CD4-positive, CD25-positive, alpha-beta regulatory T cell (primary cell): ENCODE measurements around the gene CST6. TPM values are rescaled to one million over a fixed set of nuclear protein-coding genes. Genes with fewer than 3 reads are reported as not detected.
"Not testable (repeated sequence)": the region's sequence is repeated elsewhere in the genome, so short reads cannot be mapped to it uniquely, and the experiment has no call there.

Experiments
- ATAC-seq, 2 donors: fragments of 150-1000 bp; cut with Tn5 transposase; one replicate each; pipeline ENCODE4 v1.10.0; 2021; ENCODE audit warnings: low read depth in 2 of 2, moderate number of reproducible peaks in 2 of 2, moderate library complexity in 1 of 2
- DNase-seq, 3 donors: peaks; one replicate each; pipeline versions ENCODE4 v3.0.0 to v3.0.0-alpha.2; 2012 to 2022; ENCODE audit warnings: mixed read lengths in 1 of 3
- H3K27ac ChIP-seq: one replicate; pipeline ENCODE4 v1.7.0; 2013; ENCODE audit warnings: mild to moderate bottlenecking, low read length; ENCODE audit not compliant: insufficient read depth, poor library complexity, severe bottlenecking
- H3K27me3 ChIP-seq: one replicate; pipeline ENCODE4 v1.7.0; 2013; ENCODE audit warnings: low read length; ENCODE audit not compliant: control insufficient read depth, insufficient read depth
- H3K36me3 ChIP-seq: one replicate; pipeline ENCODE4 v1.7.0; 2013; ENCODE audit warnings: mild to moderate bottlenecking, low read length, moderate library complexity; ENCODE audit not compliant: control insufficient read depth, insufficient read depth
- H3K4me1 ChIP-seq: 2 replicates; pipeline ENCODE4 v1.7.0; 2013; ENCODE audit warnings: mild to moderate bottlenecking, low read length; ENCODE audit not compliant: insufficient read depth, control insufficient read depth, poor library complexity, severe bottlenecking
- H3K4me3 ChIP-seq: one replicate; pipeline ENCODE4 v1.7.0; 2013; ENCODE audit warnings: low read depth, mild to moderate bottlenecking, low read length, moderate library complexity
- H3K9me3 ChIP-seq, 2 experiments: 1 replicate in 1 of 2; 2 replicates in 1 of 2; pipeline ENCODE4 v1.7.0; 2013; ENCODE audit warnings: low read length in 2 of 2, mild to moderate bottlenecking in 1 of 2, moderate library complexity in 1 of 2; ENCODE audit not compliant: control insufficient read depth in 2 of 2
- H3K27ac Mint-ChIP-seq, 3 donors: one replicate each; pipeline ENCODE4 v1.8.0; 2020 to 2022; ENCODE audit warnings: mild to moderate bottlenecking in 3 of 3, mixed read lengths in 3 of 3, moderate library complexity in 2 of 3
- H3K27me3 Mint-ChIP-seq: one replicate; pipeline ENCODE4 v1.8.0; 2022; ENCODE audit warnings: mild to moderate bottlenecking, mixed read lengths
- H3K36me3 Mint-ChIP-seq: one replicate; pipeline ENCODE4 v1.8.0; 2020; ENCODE audit warnings: mixed read lengths
- H3K4me1 Mint-ChIP-seq, 4 donors: one replicate each; pipeline ENCODE4 v1.8.0; 2020 to 2022; ENCODE audit warnings: mixed read lengths in 4 of 4, mild to moderate bottlenecking in 1 of 4
- H3K4me3 Mint-ChIP-seq, 4 donors: one replicate each; pipeline ENCODE4 v1.8.0; 2020 to 2022; ENCODE audit warnings: mild to moderate bottlenecking in 4 of 4, mixed read lengths in 4 of 4, moderate library complexity in 3 of 4
- H3K9me3 Mint-ChIP-seq, 7 donors: one replicate each; pipeline ENCODE4 v1.8.0; 2020 to 2022; ENCODE audit warnings: mixed read lengths in 7 of 7, mild to moderate bottlenecking in 3 of 7, moderate library complexity in 2 of 7
- polyA plus RNA-seq, 4 donors: library from polyadenylated mRNA; unstranded; fragments of 300-500 nt; fragmentation: Illumina TruSeq; gene quantifications; one replicate each; pipeline ENCODE4 v1.2.3, GENCODE V29; 2021
- total RNA-seq: library from RNA; stranded (reverse); gene quantifications from one replicate; pipeline ENCODE4 v1.2.3, GENCODE V29; 2022

The CST6 gene
- total and polyA plus RNA-seq, 5 donors from 2014 or later = not detected

- Histone ChIP-seq H3K27ac (no peak overlapping the region), H3K27me3 (peaks cover 4% of the 10 kb centered on the region), H3K4me1 (peaks cover 17% of the 10 kb centered on the region), H3K9me3 (no peaks in the 10 kb centered on the region), H3K36me3 (peaks cover 9% of the 10 kb centered on the region), H3K4me3 (no peak overlapping the region)
- H3K36me3 Mint-ChIP-seq = peaks cover 2% of the 10 kb centered on the region
- H3K27me3 Mint-ChIP-seq = peaks cover 26% of the 10 kb centered on the region
- ATAC-seq (no peak), DNase-seq (no peak)
- peaks cover 0 to 17% (median 5%) of the 10 kb centered on the region in 4 donors for H3K4me1 Mint-ChIP-seq
- H3K4me3 Mint-ChIP-seq = no peak overlapping the region
- H3K9me3 Mint-ChIP-seq = peaks cover 0 to 2% (median 0%) of the 10 kb centered on the region in 7 donors
- H3K27ac Mint-ChIP-seq = no peak overlapping the region
Observed at GRCh38 chr11:66007201-66007634, 4.6 kb upstream of the CST6 start.

GRCh38 chr11:66008095-66008467, 3.7 kb upstream of the CST6 start:
- H3K27ac ChIP-seq = no peak overlapping the region
- H3K4me3 Mint-ChIP-seq = no peak overlapping the region
- H3K4me3 ChIP-seq = no peak overlapping the region
- H3K36me3 ChIP-seq = peaks cover 9% of the 10 kb centered on the region
- H3K27ac Mint-ChIP-seq = no peak overlapping the region
- peaks cover 8% of the 10 kb centered on the region for H3K27me3 ChIP-seq
- DNase-seq = no peak
- ATAC-seq = no peak
- H3K36me3 Mint-ChIP-seq = no peaks in the 10 kb centered on the region
- H3K4me1 Mint-ChIP-seq = peaks cover 0 to 10% (median 1%) of the 10 kb centered on the region in 4 donors
- peaks cover 0 to 2% (median 0%) of the 10 kb centered on the region in 7 donors for H3K9me3 Mint-ChIP-seq
- peaks cover 13% of the 10 kb centered on the region for H3K4me1 ChIP-seq
- H3K27me3 Mint-ChIP-seq = peaks cover 29% of the 10 kb centered on the region
- H3K9me3 ChIP-seq = no peaks in the 10 kb centered on the region

GRCh38 chr11:66008468-66009101, 3.2 kb upstream of the CST6 start:
- Histone ChIP-seq H3K9me3 (no peaks in the 10 kb centered on the region), H3K4me3 (no peak overlapping the region), H3K27ac (no peak overlapping the region), H3K27me3 (peaks cover 8% of the 10 kb centered on the region), H3K36me3 (peaks cover 9% of the 10 kb centered on the region), H3K4me1 (peaks cover 8% of the 10 kb centered on the region)
- Mint-ChIP-seq H3K4me1 (peaks cover 0 to 5% (median 0%) of the 10 kb centered on the region in 4 donors), H3K9me3 (peaks cover 0 to 2% (median 0%) of the 10 kb centered on the region in 7 donors), H3K36me3 (no peaks in the 10 kb centered on the region), H3K27ac (peak overlapping the region in 1 of 3 donors; percentile 63), H3K27me3 (peaks cover 32% of the 10 kb centered on the region), H3K4me3 (no peak overlapping the region)
- ATAC-seq (no peak), DNase-seq (no peak)

GRCh38 chr11:66010036-66010435, 1.8 kb upstream of the CST6 start:
- not testable (repeated sequence) for H3K36me3 Mint-ChIP-seq, DNase-seq, H3K27ac ChIP-seq, H3K9me3 ChIP-seq, H3K9me3 Mint-ChIP-seq, H3K36me3 ChIP-seq, ATAC-seq, H3K4me1 ChIP-seq, H3K27me3 ChIP-seq, H3K4me1 Mint-ChIP-seq, H3K4me3 ChIP-seq, H3K27ac Mint-ChIP-seq
- Mint-ChIP-seq H3K4me3 (peak overlapping the region in 2 of 4 donors; percentile 48 to 59), H3K27me3 (peaks cover 32% of the 10 kb centered on the region)

DNA sequence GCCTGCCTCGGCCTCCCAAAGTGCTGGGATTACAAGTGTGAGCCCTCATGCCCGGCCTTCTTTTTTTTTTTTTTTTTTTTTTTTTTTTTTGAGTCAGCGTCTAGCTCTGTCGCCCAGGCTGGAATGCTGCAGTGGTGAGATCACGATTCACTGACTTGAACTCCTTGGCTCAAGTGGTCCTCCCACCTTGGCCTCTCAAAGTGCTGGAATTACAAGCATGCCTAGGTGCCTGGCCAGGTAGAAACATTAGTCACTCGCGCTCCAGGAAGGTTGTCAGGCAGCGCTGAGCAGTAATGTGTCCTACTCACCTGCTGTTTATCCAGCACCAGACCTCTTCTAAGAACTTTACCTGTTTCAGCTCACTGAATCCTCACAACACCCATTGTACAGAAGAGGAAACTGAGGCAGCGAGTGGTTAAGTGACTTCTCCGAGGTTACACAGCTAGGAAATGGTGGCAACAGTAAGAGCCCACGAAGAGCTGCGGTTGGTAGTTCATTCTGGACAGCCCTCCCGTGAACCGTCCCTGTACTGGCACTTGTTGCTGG, 496 bp upstream of the CST6 start:
- Histone ChIP-seq H3K4me1 (peaks cover 8% of the 10 kb centered on the region), H3K9me3 (no peaks in the 10 kb centered on the region), H3K4me3 (no peak overlapping the region), H3K27ac (no peak overlapping the region), H3K36me3 (no peaks in the 10 kb centered on the region), H3K27me3 (peaks cover 8% of the 10 kb centered on the region)
- no peak overlapping the region for H3K27ac Mint-ChIP-seq
- no peak overlapping the region for H3K4me3 Mint-ChIP-seq
- H3K9me3 Mint-ChIP-seq = peaks cover 0 to 2% (median 0%) of the 10 kb centered on the region in 7 donors
- ATAC-seq = no peak
- H3K27me3 Mint-ChIP-seq = peaks cover 32% of the 10 kb centered on the region
- H3K4me1 Mint-ChIP-seq = no peaks in the 10 kb centered on the region
- no peaks in the 10 kb centered on the region for H3K36me3 Mint-ChIP-seq
- DNase-seq = no peak

DNA sequence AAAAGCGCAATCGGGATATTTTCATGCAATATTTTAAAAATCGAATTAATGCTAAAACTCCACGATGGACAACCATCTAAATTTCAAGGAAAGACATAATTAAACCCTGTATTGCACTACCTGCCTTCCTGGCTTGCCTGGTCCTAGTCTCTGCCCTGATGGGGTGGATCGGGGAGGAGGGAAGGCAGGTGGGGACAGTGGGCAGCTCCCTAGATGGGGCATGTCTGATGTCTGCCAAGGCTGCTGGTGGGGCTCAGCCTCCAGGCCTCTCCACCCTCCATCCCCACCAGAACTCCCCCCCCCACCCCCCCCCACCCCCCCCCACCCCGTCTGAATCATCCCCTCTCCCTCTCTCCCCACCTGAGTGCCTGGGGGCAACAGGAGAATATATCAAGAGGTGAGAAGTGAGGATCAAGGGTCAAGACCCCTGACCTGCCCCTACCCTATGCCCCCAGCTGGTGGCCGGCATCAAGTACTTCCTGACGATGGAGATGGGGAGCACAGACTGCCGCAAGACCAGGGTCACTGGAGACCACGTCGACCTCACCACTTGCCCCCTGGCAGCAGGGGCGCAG, 650 bp downstream of the CST6 start:
- ATAC-seq (no peak), DNase-seq (no peak)
- no peaks in the 10 kb centered on the region for H3K9me3 ChIP-seq
- no peak overlapping the region for H3K27ac ChIP-seq
- no peaks in the 10 kb centered on the region for H3K36me3 ChIP-seq
- Mint-ChIP-seq H3K27me3 (peaks cover 32% of the 10 kb centered on the region), H3K4me3 (no peak overlapping the region), H3K9me3 (peaks cover 0 to 2% (median 0%) of the 10 kb centered on the region in 7 donors), H3K36me3 (no peaks in the 10 kb centered on the region), H3K27ac (no peak overlapping the region), H3K4me1 (no peaks in the 10 kb centered on the region)
- H3K4me3 ChIP-seq = no peak overlapping the region
- H3K4me1 ChIP-seq = peaks cover 8% of the 10 kb centered on the region
- peaks cover 8% of the 10 kb centered on the region for H3K27me3 ChIP-seq

DNA sequence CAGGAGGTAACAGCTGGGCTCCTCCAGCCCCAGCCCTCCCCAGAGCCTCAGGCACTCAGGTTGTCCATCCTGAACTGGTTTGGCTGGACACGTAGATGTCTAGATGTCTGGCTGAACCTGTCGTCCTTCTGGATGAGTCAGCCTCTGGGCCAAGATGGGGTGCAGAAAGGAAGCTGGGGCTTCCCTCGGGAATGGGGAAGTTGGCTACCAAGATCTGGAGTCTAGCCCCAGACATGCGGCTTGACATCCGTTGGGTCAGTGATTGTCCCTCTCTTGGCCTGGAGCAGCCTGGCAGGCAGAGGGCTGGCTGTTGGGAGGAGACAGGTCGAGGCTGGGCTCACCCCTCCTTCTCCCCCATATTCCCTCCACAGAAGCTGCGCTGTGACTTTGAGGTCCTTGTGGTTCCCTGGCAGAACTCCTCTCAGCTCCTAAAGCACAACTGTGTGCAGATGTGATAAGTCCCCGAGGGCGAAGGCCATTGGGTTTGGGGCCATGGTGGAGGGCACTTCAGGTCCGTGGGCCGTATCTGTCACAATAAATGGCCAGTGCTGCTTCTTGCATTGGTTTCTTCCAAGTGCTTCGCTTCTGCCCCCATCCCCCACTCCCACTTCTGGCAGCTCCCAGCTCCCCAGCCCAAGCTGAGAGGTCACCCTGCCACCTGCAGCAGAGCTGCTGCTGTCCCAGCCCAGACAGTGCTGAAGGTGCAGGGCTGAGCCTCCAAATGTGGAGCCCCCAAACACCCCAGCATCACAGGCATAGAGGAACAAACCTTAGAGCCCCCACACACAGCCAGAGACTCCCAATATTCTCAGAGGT, 1.3 kb downstream of the CST6 start:
- H3K27ac ChIP-seq = no peak overlapping the region
- peaks cover 8% of the 10 kb centered on the region for H3K27me3 ChIP-seq
- no peaks in the 10 kb centered on the region for H3K9me3 ChIP-seq
- ATAC-seq = no peak
- H3K4me3 Mint-ChIP-seq = no peak overlapping the region
- H3K9me3 Mint-ChIP-seq = peaks cover 0 to 2% (median 0%) of the 10 kb centered on the region in 7 donors
- peaks cover 32% of the 10 kb centered on the region for H3K27me3 Mint-ChIP-seq
- no peaks in the 10 kb centered on the region for H3K36me3 Mint-ChIP-seq
- DNase-seq = no peak
- no peaks in the 10 kb centered on the region for H3K36me3 ChIP-seq
- no peak overlapping the region for H3K4me3 ChIP-seq
- no peaks in the 10 kb centered on the region for H3K4me1 Mint-ChIP-seq
- H3K27ac Mint-ChIP-seq = no peak overlapping the region
- peaks cover 8% of the 10 kb centered on the region for H3K4me1 ChIP-seq
